H9 (cell line): ENCODE measurements around the gene SEMA3C. TPM values are rescaled to one million over a fixed set of nuclear protein-coding genes. Genes with fewer than 3 reads are reported as not detected.

Experiments
- DNase-seq: peaks from one replicate; pipeline ENCODE4 v3.0.0-alpha.2; 2017
- H2AFZ ChIP-seq: one replicate; pipeline ENCODE4 v1.6.1; 2013; ENCODE audit warnings: mild to moderate bottlenecking, low read length, control low read depth, moderate library complexity
- H2AK5ac ChIP-seq: 2 replicates; pipeline ENCODE4 v1.6.1; 2013; ENCODE audit warnings: low read length, control low read depth, mixed read lengths; ENCODE audit not compliant: insufficient read length
- H2BK120ac ChIP-seq: one replicate; pipeline ENCODE4 v1.6.1; 2013; ENCODE audit warnings: low read depth, mild to moderate bottlenecking, low read length, control low read depth, inconsistent platforms; ENCODE audit not compliant: poor library complexity, severe bottlenecking
- H2BK12ac ChIP-seq: 2 replicates; pipeline ENCODE4 v1.6.1; 2013; ENCODE audit warnings: low read length, control low read depth, mixed read lengths, low read depth; ENCODE audit not compliant: insufficient read length
- H2BK15ac ChIP-seq: 2 replicates; pipeline ENCODE4 v1.6.1; 2013; ENCODE audit warnings: low read depth, low read length, control low read depth
- H2BK20ac ChIP-seq: one replicate; pipeline ENCODE4 v1.6.1; 2013; ENCODE audit warnings: low read depth, mild to moderate bottlenecking, low read length, control low read depth, inconsistent platforms; ENCODE audit not compliant: poor library complexity, severe bottlenecking
- H2BK5ac ChIP-seq: 2 replicates; pipeline ENCODE4 v1.6.1; 2013; ENCODE audit warnings: low read length, control low read depth, mixed read lengths; ENCODE audit not compliant: insufficient read length
- H3K14ac ChIP-seq: 2 replicates; pipeline ENCODE4 v1.6.1; 2013; ENCODE audit warnings: low read length, control low read depth; ENCODE audit not compliant: insufficient read depth
- H3K18ac ChIP-seq: 2 replicates; pipeline ENCODE4 v1.6.1; 2013; ENCODE audit warnings: low read depth, mild to moderate bottlenecking, mixed read lengths, low read length, control low read depth; ENCODE audit not compliant: insufficient read length
- H3K23ac ChIP-seq: 2 replicates; pipeline ENCODE4 v1.6.1; 2013; ENCODE audit warnings: low read length, control low read depth, mixed read lengths, low read depth; ENCODE audit not compliant: insufficient read length
- H3K23me2 ChIP-seq: 2 replicates; pipeline ENCODE4 v1.6.1; 2013; ENCODE audit warnings: low read depth, mild to moderate bottlenecking, mixed read lengths, low read length, control low read depth; ENCODE audit not compliant: insufficient read length, poor library complexity, severe bottlenecking
- H3K27ac ChIP-seq: 2 replicates; pipeline ENCODE4 v1.5.1; 2013; ENCODE audit warnings: low read length, control low read depth, mixed read lengths, low read depth; ENCODE audit not compliant: insufficient read length
- H3K27me3 ChIP-seq: 2 replicates; pipeline ENCODE4 v1.6.1; 2013; ENCODE audit warnings: low read length, control low read depth, inconsistent platforms; ENCODE audit not compliant: insufficient read depth
- H3K4ac ChIP-seq: 2 replicates; pipeline ENCODE4 v1.6.1; 2013; ENCODE audit warnings: low read depth, mild to moderate bottlenecking, control low read depth, inconsistent platforms, low read length, moderate library complexity
- H3K4me1 ChIP-seq: 2 replicates; pipeline ENCODE4 v1.6.1; 2013; ENCODE audit warnings: low read length, control low read depth, inconsistent platforms; ENCODE audit not compliant: insufficient read depth
- H3K4me2 ChIP-seq: 2 replicates; pipeline ENCODE4 v1.6.1; 2013; ENCODE audit warnings: low read length, control low read depth, mixed read lengths; ENCODE audit not compliant: insufficient read length, insufficient read depth
- H3K56ac ChIP-seq: 2 replicates; pipeline ENCODE4 v1.6.1; 2013; ENCODE audit warnings: low read depth, mild to moderate bottlenecking, mixed read lengths, low read length, control low read depth; ENCODE audit not compliant: insufficient read length
- H3K79me1 ChIP-seq: 2 replicates; pipeline ENCODE4 v1.6.1; 2013; ENCODE audit warnings: low read depth, mild to moderate bottlenecking, moderate library complexity, low read length, control low read depth, inconsistent platforms; ENCODE audit not compliant: insufficient read depth, poor library complexity, severe bottlenecking
- H3K79me2 ChIP-seq: 2 replicates; pipeline ENCODE4 v1.6.1; 2013; ENCODE audit warnings: low read length, control low read depth, inconsistent platforms; ENCODE audit not compliant: insufficient read depth
- H3K9ac ChIP-seq: 2 replicates; pipeline ENCODE4 v1.6.1; 2013; ENCODE audit warnings: low read length, control low read depth, mixed read lengths; ENCODE audit not compliant: insufficient read length; ENCODE audit errors: extremely low read depth
- H3K9me3 ChIP-seq: one replicate; pipeline ENCODE4 v1.6.1; 2013; ENCODE audit warnings: low read depth, low read length, inconsistent platforms; ENCODE audit not compliant: control insufficient read depth
- H3T11ph ChIP-seq: one replicate; pipeline ENCODE4 v1.6.1; 2013; ENCODE audit warnings: mild to moderate bottlenecking, low read length, control low read depth, inconsistent platforms
- H4K20me1 ChIP-seq: one replicate; pipeline ENCODE4 v1.6.1; 2013; ENCODE audit not compliant: control insufficient read depth, insufficient read length, insufficient read depth
- H4K5ac ChIP-seq: 2 replicates; pipeline ENCODE4 v1.6.1; 2013; ENCODE audit warnings: low read depth, mild to moderate bottlenecking, mixed read lengths, low read length, control low read depth; ENCODE audit not compliant: insufficient read length
- H4K8ac ChIP-seq: replicated peaks from 2 replicates; pipeline ENCODE4 v1.6.1; 2013; ENCODE audit warnings: low read length, control low read depth, mixed read lengths, low read depth; ENCODE audit not compliant: insufficient read length
- H4K91ac ChIP-seq: 2 replicates; pipeline ENCODE4 v1.6.1; 2013; ENCODE audit warnings: low read depth, mild to moderate bottlenecking, moderate library complexity, mixed read lengths, low read length, control low read depth; ENCODE audit not compliant: insufficient read length
- H3K27ac Mint-ChIP-seq, 3 experiments: 2 replicates in 2 of 3; 3 replicates in 1 of 3; pipeline ENCODE4 v1.8.0; 2020 to 2021; ENCODE audit warnings: mixed read lengths in 3 of 3, mild to moderate bottlenecking in 1 of 3, moderate library complexity in 1 of 3
- H3K27me3 Mint-ChIP-seq: 2 replicates; pipeline ENCODE4 v1.8.0; 2021; ENCODE audit warnings: low read depth, mild to moderate bottlenecking, moderate library complexity, mixed read lengths
- H3K36me3 Mint-ChIP-seq, 3 experiments: 2 replicates in 2 of 3; 3 replicates in 1 of 3; pipeline ENCODE4 v1.8.0; 2020 to 2021; ENCODE audit warnings: low read depth in 3 of 3, mixed read lengths in 3 of 3; ENCODE audit not compliant: insufficient read depth in 1 of 3
- H3K4me1 Mint-ChIP-seq, 2 experiments: 2 replicates each; pipeline ENCODE4 v1.8.0; 2020; ENCODE audit warnings: mixed read lengths in 2 of 2
- H3K4me3 Mint-ChIP-seq, 2 experiments: 2 replicates in 1 of 2; 3 replicates in 1 of 2; pipeline ENCODE4 v1.8.0; 2020 to 2021; ENCODE audit warnings: mild to moderate bottlenecking in 2 of 2, mixed read lengths in 2 of 2, moderate library complexity in 1 of 2
- H3K9me3 Mint-ChIP-seq, 2 experiments: 2 replicates in 1 of 2; 3 replicates in 1 of 2; pipeline ENCODE4 v1.8.0; 2020; ENCODE audit warnings: mild to moderate bottlenecking in 2 of 2, mixed read lengths in 2 of 2, moderate library complexity in 1 of 2
- CTCF ChIP-seq: fragments of 200-600 bp; sonication (generic); conservative IDR thresholded peaks from 3 replicates; pipeline ENCODE4 v1.8.0; 2021; ENCODE audit warnings: antibody characterized with exemption, mild to moderate bottlenecking
- WGBS: extraction: QIAGEN DNeasy Blood & Tissue Kit; methylation state at CpG from one replicate; pipeline ENCODE4 v1.1.7; 2013; ENCODE audit warnings: missing lambda C conversion rate, low lambda C conversion rate, mixed read lengths; ENCODE audit not compliant: insufficient read length; ENCODE audit errors: extremely low coverage; 5-methylcytosine and 5-hydroxymethylcytosine counted together
- total RNA-seq: library from RNA; stranded (reverse); gene quantifications from 2 replicates; pipeline ENCODE4 v1.2.1, GENCODE V29; 2021

Gene SEMA3C
- total RNA-seq, 1 experiment from 2014 or later, result 1.6 TPM

GRCh38 chr7:80840681-80841080 is 78.2 kb downstream of the SEMA3C start:
- no peaks in the 10 kb centered on the region for H3K27me3 Mint-ChIP-seq
- no peaks in the 10 kb centered on the region for H3K27me3 ChIP-seq
- no peak overlapping the region for H4K91ac ChIP-seq
- no peak overlapping the region for H3K4me2 ChIP-seq
- no peak overlapping the region for H3K9ac ChIP-seq
- H3K4ac ChIP-seq, result no peak overlapping the region
- H3K27ac Mint-ChIP-seq, result no peak overlapping the region
- H2BK20ac ChIP-seq, result no peak overlapping the region
- no peaks in the 10 kb centered on the region for H3K9me3 ChIP-seq
- H3K18ac ChIP-seq, result no peak overlapping the region
- no peaks in the 10 kb centered on the region for H4K20me1 ChIP-seq
- no peak overlapping the region for H2BK5ac ChIP-seq
- H3K27ac ChIP-seq, result no peak overlapping the region
- H3K23me2 ChIP-seq, result no peaks in the 10 kb centered on the region
- WGBS, result no CpG with 5 or more reads among the region's 2 CpGs
- H2AFZ ChIP-seq, result no peak overlapping the region
- no peaks in the 10 kb centered on the region; the same call in 1 of the 2 replicates for H3K4me1 ChIP-seq
- no peak overlapping the region for H3K56ac ChIP-seq
- H3T11ph ChIP-seq, result no peak overlapping the region
- H4K5ac ChIP-seq, result no peak overlapping the region
- H3K4me3 Mint-ChIP-seq, result no peak overlapping the region
- H3K14ac ChIP-seq, result no peak overlapping the region
- DNase-seq, result no peak
- no peaks in the 10 kb centered on the region for H3K79me1 ChIP-seq
- no peaks in the 10 kb centered on the region for H3K36me3 Mint-ChIP-seq
- H4K8ac ChIP-seq, result no peak overlapping the region
- no peak overlapping the region for H2AK5ac ChIP-seq
- no peaks in the 10 kb centered on the region for H3K79me2 ChIP-seq
- H3K4me1 Mint-ChIP-seq, result peaks cover 29 to 31% of the 10 kb centered on the region in 2 experiments
- H3K23ac ChIP-seq, result no peak overlapping the region
- H2BK12ac ChIP-seq, result no peak overlapping the region
- no peak overlapping the region for H2BK15ac ChIP-seq
- TF ChIP-seq CTCF, result no peak
- no peaks in the 10 kb centered on the region for H3K9me3 Mint-ChIP-seq
- H2BK120ac ChIP-seq, result no peak overlapping the region
